B cell (primary cell): ENCODE data around the gene CDCA7.

Experiments used
- EZH2 ChIP-seq: IDR thresholded peaks from 2 replicates; pipeline ENCODE4 v1.6.1; 2012; ENCODE audit warnings: borderline replicate concordance, low read depth, mild to moderate bottlenecking, moderate library complexity, low read length; ENCODE audit not compliant: insufficient read depth, poor library complexity, severe bottlenecking
- TF ChIP-seq, protein P1 (sequence below): fragments of 200-600 bp; IDR thresholded peaks from one replicate; pipeline ENCODE4 v1.8.0; 2022; ENCODE audit warnings: antibody characterized with exemption, mild to moderate bottlenecking

DNA sequence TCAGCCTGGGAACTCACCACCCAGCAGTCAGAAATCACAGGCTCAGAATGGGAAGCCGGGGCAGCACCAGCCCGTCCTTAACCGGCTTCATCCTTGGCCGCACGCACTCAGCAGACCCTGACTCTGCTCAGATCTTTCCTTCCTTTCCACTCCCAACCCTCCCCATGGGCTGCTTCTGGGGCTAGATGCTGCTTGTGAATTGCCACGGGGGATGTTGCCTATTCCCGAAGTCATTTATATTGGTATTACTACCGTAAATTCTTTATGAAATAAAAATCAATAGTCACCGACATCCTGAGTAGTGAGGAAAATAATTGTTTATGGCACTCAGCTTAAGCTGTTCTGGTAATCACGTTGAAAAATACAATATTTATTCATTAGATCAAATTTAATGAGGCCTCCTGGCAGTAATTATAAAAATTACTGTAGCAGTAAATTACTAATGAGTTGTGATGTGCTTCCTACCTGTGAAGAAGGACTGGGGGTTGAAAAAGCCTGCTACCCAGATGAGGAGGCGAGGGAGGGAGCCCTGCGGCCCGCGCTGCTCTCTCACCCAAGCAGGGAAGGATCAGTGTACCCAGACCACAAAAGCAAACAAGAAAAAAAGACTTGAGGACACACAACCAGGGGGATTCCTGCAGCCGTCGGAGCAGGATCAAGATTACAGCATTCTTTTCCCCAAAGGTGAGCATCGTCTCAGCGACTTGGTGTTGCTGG lies 31.5 kb downstream of the CDCA7 start:
- TF ChIP-seq, protein P1, sequence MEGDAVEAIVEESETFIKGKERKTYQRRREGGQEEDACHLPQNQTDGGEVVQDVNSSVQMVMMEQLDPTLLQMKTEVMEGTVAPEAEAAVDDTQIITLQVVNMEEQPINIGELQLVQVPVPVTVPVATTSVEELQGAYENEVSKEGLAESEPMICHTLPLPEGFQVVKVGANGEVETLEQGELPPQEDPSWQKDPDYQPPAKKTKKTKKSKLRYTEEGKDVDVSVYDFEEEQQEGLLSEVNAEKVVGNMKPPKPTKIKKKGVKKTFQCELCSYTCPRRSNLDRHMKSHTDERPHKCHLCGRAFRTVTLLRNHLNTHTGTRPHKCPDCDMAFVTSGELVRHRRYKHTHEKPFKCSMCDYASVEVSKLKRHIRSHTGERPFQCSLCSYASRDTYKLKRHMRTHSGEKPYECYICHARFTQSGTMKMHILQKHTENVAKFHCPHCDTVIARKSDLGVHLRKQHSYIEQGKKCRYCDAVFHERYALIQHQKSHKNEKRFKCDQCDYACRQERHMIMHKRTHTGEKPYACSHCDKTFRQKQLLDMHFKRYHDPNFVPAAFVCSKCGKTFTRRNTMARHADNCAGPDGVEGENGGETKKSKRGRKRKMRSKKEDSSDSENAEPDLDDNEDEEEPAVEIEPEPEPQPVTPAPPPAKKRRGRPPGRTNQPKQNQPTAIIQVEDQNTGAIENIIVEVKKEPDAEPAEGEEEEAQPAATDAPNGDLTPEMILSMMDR, result no peak
- no peak for TF ChIP-seq EZH2
